ENCODE data around the gene PRKCSH. TPM values are rescaled to one million over a fixed set of nuclear protein-coding genes. Genes with fewer than 3 reads are reported as not detected.

The PRKCSH gene
- total and polyA plus RNA-seq, 2 donors (not counting 1 experiment from before 2014, with no cell fraction given) = 259 to 402 TPM

- ChIA-PET POLR2A (no interaction called here), CTCF (interaction anchor here (1.2 to 4.2 kb wide), 5 partner anchors 68 to 155 kb away, joined by 3 to 27 read pairs (median 4); no protein-coding TSS in a partner anchor)
- H3K4me3 ChIP-seq (ENCODE audit: control extremely low read depth in 1 of 5, extremely low read depth in 1 of 5, insufficient read depth in 1 of 5, low read depth in 2 of 5, low read length in 4 of 5) = no peak overlapping the region
- intact Hi-C loops (cut with micrococcal nuclease) = no loop called here
- ATAC-seq (ENCODE audit: low read depth) = no peak
- no peaks in the 10 kb centered on the region for H3K27me3 ChIP-seq (replicated peaks in 1 of 4; ENCODE audit: control extremely low read depth in 1 of 4, control insufficient read depth in 3 of 4, insufficient read depth in 4 of 4, low read length in 3 of 4)
- no peak overlapping the region for H2AFZ ChIP-seq (ENCODE audit: insufficient read depth, low read depth, low read length, poor library complexity, severe bottlenecking)
- DNase-seq = no peak
- no peak for TF ChIP-seq CTCF (IDR thresholded peaks at IDR 0.05)
- no peak for TF ChIP-seq EZH2 (IDR thresholded peaks at IDR 0.05; ENCODE audit: borderline replicate concordance, insufficient read depth, low read depth, low read length, poor library complexity, severe bottlenecking)
- Mint-ChIP-seq H3K4me1 (peaks cover 8% of the 10 kb centered on the region), H3K4me3 (no peak overlapping the region), H3K27ac (no peak overlapping the region), H3K27me3 (no peaks in the 10 kb centered on the region), H3K9me3 (ENCODE audit: insufficient read depth) (no peaks in the 10 kb centered on the region)
- peaks cover 5% of the 10 kb centered on the region for H3K79me2 ChIP-seq (ENCODE audit: control insufficient read depth, insufficient read depth, low read length)
- no peak overlapping the region for H3K9ac ChIP-seq (ENCODE audit: low read length)
- H3K4me1 ChIP-seq (ENCODE audit: control insufficient read depth in 2 of 2, insufficient read depth in 2 of 2, low read length in 2 of 2) = peaks cover 0 to 5% of the 10 kb centered on the region in 2 donors
- peaks cover 0 to 58% of the 10 kb centered on the region in 2 experiments for H3K36me3 ChIP-seq (replicated peaks in 1 of 2; ENCODE audit: control extremely low read depth in 1 of 2, control insufficient read depth in 1 of 2, extremely low read depth in 1 of 2, insufficient read depth in 2 of 2, low read length in 1 of 2)
- no peaks in the 10 kb centered on the region for H3K9me3 ChIP-seq (ENCODE audit: control extremely low read depth in 1 of 3, control insufficient read depth in 2 of 3, insufficient read depth in 1 of 3, low read length in 2 of 3)
- no peak overlapping the region for H3K4me2 ChIP-seq (replicated peaks; ENCODE audit: low read depth, low read length, poor library complexity, severe bottlenecking)
- H3K27ac ChIP-seq (ENCODE audit: low read length in 2 of 2) = no peak overlapping the region
- 97% methylated on average over 26 of the region's 31 CpGs for WGBS (ENCODE audit: insufficient coverage)
- H4K20me1 ChIP-seq (ENCODE audit: control insufficient read depth, insufficient read depth, low read length, poor library complexity, severe bottlenecking) = peaks cover 37% of the 10 kb centered on the region
These were observed 13.6 kb downstream of the PRKCSH start for GRCh38 chr19:11448923-11449554.

- no peak overlapping the region for H3K4me2 ChIP-seq (replicated peaks; ENCODE audit: low read depth, low read length, poor library complexity, severe bottlenecking)
- ChIA-PET CTCF (interaction anchor here (1.6 kb wide), 1 partner anchor 69 kb away, joined by 3 read pairs; no protein-coding TSS in a partner anchor), POLR2A (no interaction called here)
- no peak overlapping the region for H3K27ac ChIP-seq (ENCODE audit: low read length in 2 of 2)
- Mint-ChIP-seq H3K4me3 (no peak overlapping the region), H3K27ac (no peak overlapping the region), H3K27me3 (no peaks in the 10 kb centered on the region), H3K4me1 (peaks cover 8% of the 10 kb centered on the region), H3K9me3 (ENCODE audit: insufficient read depth) (no peaks in the 10 kb centered on the region)
- TF ChIP-seq EZH2 (IDR thresholded peaks at IDR 0.05; ENCODE audit: borderline replicate concordance, insufficient read depth, low read depth, low read length, poor library complexity, severe bottlenecking) = no peak
- no peak for TF ChIP-seq CTCF (IDR thresholded peaks at IDR 0.05)
- H3K36me3 ChIP-seq (replicated peaks in 1 of 2; ENCODE audit: control extremely low read depth in 1 of 2, control insufficient read depth in 1 of 2, extremely low read depth in 1 of 2, insufficient read depth in 2 of 2, low read length in 1 of 2) = peaks cover 0 to 41% of the 10 kb centered on the region in 2 experiments
- ATAC-seq (ENCODE audit: low read depth) = no peak
- H4K20me1 ChIP-seq (ENCODE audit: control insufficient read depth, insufficient read depth, low read length, poor library complexity, severe bottlenecking) = peaks cover 20% of the 10 kb centered on the region
- no peak for DNase-seq
- no peaks in the 10 kb centered on the region for H3K79me2 ChIP-seq (ENCODE audit: control insufficient read depth, insufficient read depth, low read length)
- H3K27me3 ChIP-seq (replicated peaks in 1 of 4; ENCODE audit: control extremely low read depth in 1 of 4, control insufficient read depth in 3 of 4, insufficient read depth in 4 of 4, low read length in 3 of 4) = no peaks in the 10 kb centered on the region
- 94% methylated on average over 15 of the region's 21 CpGs for WGBS (ENCODE audit: insufficient coverage)
- H2AFZ ChIP-seq (ENCODE audit: insufficient read depth, low read depth, low read length, poor library complexity, severe bottlenecking) = no peak overlapping the region
- no peak overlapping the region for H3K4me3 ChIP-seq (ENCODE audit: control extremely low read depth in 1 of 5, extremely low read depth in 1 of 5, insufficient read depth in 1 of 5, low read depth in 2 of 5, low read length in 4 of 5)
- H3K9ac ChIP-seq (ENCODE audit: low read length) = no peak overlapping the region
- H3K9me3 ChIP-seq (ENCODE audit: control extremely low read depth in 1 of 3, control insufficient read depth in 2 of 3, insufficient read depth in 1 of 3, low read length in 2 of 3) = no peaks in the 10 kb centered on the region
- H3K4me1 ChIP-seq (ENCODE audit: control insufficient read depth in 2 of 2, insufficient read depth in 2 of 2, low read length in 2 of 2) = peaks cover 0 to 5% of the 10 kb centered on the region in 2 donors
- intact Hi-C loops (cut with micrococcal nuclease) = no loop called here
These were observed 15.3 kb downstream of the PRKCSH start for GRCh38 chr19:11450570-11451326.
